Measurements from ENCODE around the gene REM1.
"Not testable (repeated sequence)": the region's sequence is repeated elsewhere in the genome, so short reads cannot be mapped to it uniquely, and the experiment has no call there.

The REM1 gene

GRCh38 chr20:31485450-31486339 lies 10.6 kb downstream of the REM1 start:
- peak; percentile 79 for DNase-seq

- no peak for DNase-seq
Measured at GRCh38 chr20:31488115-31488514, 13.0 kb downstream of the REM1 start.

GRCh38 chr20:31489152-31489551 lies 14.1 kb downstream of the REM1 start:
- no peak for DNase-seq

- no peak for DNase-seq
Measured at GRCh38 chr20:31490752-31491151, 15.7 kb downstream of the REM1 start.

GRCh38 chr20:31494131-31494530 lies 19.0 kb downstream of the REM1 start:
- DNase-seq, result peak; percentile 28

- no peak for DNase-seq
Measured at GRCh38 chr20:31496761-31497295, 21.7 kb downstream of the REM1 start.

- DNase-seq, result peak; percentile 25
Measured at GRCh38 chr20:31497838-31498540, 22.9 kb downstream of the REM1 start.

GRCh38 chr20:31500527-31500926 lies 25.4 kb downstream of the REM1 start:
- DNase-seq, result no peak

GRCh38 chr20:31502884-31503673 lies 28.0 kb downstream of the REM1 start:
- peak; percentile 89 for DNase-seq

GRCh38 chr20:31505903-31506302 lies 30.8 kb downstream of the REM1 start:
- DNase-seq, result no peak

- peak; percentile 24 for DNase-seq
Measured at GRCh38 chr20:31508517-31509244, 33.6 kb downstream of the REM1 start.

- DNase-seq, result peak; percentile 96
Measured at GRCh38 chr20:31514154-31515071, 39.3 kb downstream of the REM1 start, which contains the start of gene HM13. Gene HM13, plus strand, starts transcription at chr20:31514442. Its CDS starts 110 bp downstream, at chr20:31514552.

GRCh38 chr20:31515072-31515774 lies 40.1 kb downstream of the REM1 start:
- no peak for DNase-seq

- DNase-seq, result peak; percentile 34
Measured at GRCh38 chr20:31515775-31516107, 40.7 kb downstream of the REM1 start.

- no peak for DNase-seq
Measured at GRCh38 chr20:31516166-31516565, 41.1 kb downstream of the REM1 start.

- no peak for DNase-seq
Measured at GRCh38 chr20:31516651-31517050, 41.6 kb downstream of the REM1 start.

GRCh38 chr20:31517373-31517772 lies 42.3 kb downstream of the REM1 start:
- DNase-seq, result peak; percentile 70

- not testable (repeated sequence) for DNase-seq
Measured at GRCh38 chr20:31521267-31521666, 46.2 kb downstream of the REM1 start.

- no peak for DNase-seq
Measured at GRCh38 chr20:31522731-31523130, 47.6 kb downstream of the REM1 start.
